ENCODE measurements around the gene FAF1.

The FAF1 gene

DNA sequence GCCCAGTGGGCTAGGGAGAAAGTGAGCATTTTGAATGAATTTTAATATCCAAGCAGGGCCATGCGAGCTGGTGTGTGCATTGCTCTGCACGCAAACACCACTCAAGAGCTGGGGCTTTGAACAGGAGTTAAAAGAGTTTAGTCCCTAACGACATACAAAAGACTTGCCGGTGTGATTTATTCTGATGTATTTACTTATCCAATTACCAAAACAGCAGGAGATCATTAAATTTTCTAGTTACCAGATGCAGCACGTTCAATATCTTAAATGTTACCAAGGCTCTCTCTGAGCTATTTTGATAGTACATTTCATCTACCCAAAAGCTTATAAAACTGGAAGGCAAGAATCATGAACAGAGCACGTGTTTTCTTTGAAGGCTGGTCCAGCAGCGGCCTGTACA is 506.8 kb downstream of the FAF1 start:
- Histone ChIP-seq H3K9me3 (ENCODE audit: control insufficient read depth, low read length) (no peaks in the 10 kb centered on the region), H3K79me2 (no peaks in the 10 kb centered on the region), H3K4me1 (no peaks in the 10 kb centered on the region), H3K9ac (no peak overlapping the region), H3K4me2 (ENCODE audit: low read length) (no peak overlapping the region), H3K27ac (no peak overlapping the region), H2AFZ (no peak overlapping the region), H3K4me3 (ENCODE audit: low read depth, low read length) (no peak overlapping the region), H3K36me3 (ENCODE audit: control insufficient read depth, insufficient read depth, low read length) (no peaks in the 10 kb centered on the region), H3K27me3 (ENCODE audit: control insufficient read depth, insufficient read depth, low read length) (no peaks in the 10 kb centered on the region)
- TF ChIP-seq, protein P1, sequence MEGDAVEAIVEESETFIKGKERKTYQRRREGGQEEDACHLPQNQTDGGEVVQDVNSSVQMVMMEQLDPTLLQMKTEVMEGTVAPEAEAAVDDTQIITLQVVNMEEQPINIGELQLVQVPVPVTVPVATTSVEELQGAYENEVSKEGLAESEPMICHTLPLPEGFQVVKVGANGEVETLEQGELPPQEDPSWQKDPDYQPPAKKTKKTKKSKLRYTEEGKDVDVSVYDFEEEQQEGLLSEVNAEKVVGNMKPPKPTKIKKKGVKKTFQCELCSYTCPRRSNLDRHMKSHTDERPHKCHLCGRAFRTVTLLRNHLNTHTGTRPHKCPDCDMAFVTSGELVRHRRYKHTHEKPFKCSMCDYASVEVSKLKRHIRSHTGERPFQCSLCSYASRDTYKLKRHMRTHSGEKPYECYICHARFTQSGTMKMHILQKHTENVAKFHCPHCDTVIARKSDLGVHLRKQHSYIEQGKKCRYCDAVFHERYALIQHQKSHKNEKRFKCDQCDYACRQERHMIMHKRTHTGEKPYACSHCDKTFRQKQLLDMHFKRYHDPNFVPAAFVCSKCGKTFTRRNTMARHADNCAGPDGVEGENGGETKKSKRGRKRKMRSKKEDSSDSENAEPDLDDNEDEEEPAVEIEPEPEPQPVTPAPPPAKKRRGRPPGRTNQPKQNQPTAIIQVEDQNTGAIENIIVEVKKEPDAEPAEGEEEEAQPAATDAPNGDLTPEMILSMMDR (IDR thresholded peaks at IDR 0.05) = no peak

DNA sequence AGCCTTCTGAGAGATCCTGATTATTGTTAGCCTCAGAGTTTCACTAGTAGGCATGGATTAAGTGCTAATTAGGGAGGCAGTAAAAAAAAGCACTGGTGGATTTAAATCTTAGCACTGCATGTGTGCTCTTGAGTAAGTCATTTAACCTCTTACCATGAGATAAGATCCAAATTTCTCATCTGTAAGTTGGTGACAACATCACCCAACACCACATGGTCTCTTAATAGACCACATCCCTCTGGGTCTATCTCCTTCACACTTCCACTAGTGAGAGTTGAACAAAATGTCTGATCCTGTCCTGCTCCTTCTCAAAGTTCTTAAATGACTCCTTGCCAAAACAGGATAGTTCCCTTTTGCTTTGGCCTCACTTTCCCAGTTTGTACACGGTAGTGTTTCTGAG is 507.4 kb downstream of the FAF1 start:
- no peaks in the 10 kb centered on the region for H3K79me2 ChIP-seq
- no peaks in the 10 kb centered on the region for H3K27me3 ChIP-seq (ENCODE audit: control insufficient read depth, insufficient read depth, low read length)
- H2AFZ ChIP-seq = no peak overlapping the region
- H3K36me3 ChIP-seq (ENCODE audit: control insufficient read depth, insufficient read depth, low read length) = no peaks in the 10 kb centered on the region
- TF ChIP-seq, protein P1 (IDR thresholded peaks at IDR 0.05) = no peak
- H3K4me2 ChIP-seq (ENCODE audit: low read length) = no peak overlapping the region
- no peak overlapping the region for H3K27ac ChIP-seq
- no peak overlapping the region for H3K9ac ChIP-seq
- H3K9me3 ChIP-seq (ENCODE audit: control insufficient read depth, low read length) = no peaks in the 10 kb centered on the region
- no peak overlapping the region for H3K4me3 ChIP-seq (ENCODE audit: low read depth, low read length)
- H3K4me1 ChIP-seq = no peaks in the 10 kb centered on the region

DNA sequence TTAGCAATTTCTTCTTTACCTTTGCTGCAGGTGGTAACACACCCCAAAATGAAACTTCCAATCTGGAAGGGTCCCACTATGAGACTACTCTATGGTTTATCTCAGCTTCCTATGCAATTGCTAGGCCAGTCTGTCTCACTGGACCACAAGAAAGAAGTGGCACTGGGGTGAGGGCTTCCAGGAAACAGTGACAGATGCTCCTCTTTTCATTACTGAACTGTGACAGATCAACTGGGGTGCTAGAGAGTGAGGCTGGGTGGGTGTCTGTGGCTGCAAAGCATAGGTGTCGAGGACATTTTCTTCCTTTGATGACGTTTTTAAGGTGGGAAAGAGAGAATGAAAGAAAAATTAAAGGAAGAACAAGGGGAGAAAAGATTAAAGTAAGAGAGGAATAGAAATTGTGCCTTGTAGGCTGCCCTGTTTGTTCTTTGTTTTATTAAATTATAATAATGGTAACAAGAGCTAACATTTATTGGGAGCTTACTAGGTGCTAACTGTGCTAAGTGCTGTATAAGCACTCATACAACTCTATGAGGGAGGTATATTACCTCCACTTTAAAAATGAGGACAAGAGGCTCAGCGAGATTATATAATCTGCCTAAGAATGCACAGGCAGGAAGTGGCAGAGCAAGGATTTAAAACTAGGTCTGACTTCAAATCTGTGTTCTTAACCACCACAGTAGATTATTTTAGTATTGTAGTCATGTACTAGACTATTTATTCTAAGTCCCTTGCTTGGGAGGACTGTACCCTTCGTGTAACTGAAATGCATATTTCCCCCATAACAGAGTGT is 509.0 kb downstream of the FAF1 start:
- TF ChIP-seq, protein P1 (IDR thresholded peaks at IDR 0.05) = no peak
- no peaks in the 10 kb centered on the region for H3K36me3 ChIP-seq (ENCODE audit: control insufficient read depth, insufficient read depth, low read length)
- no peak overlapping the region for H3K4me2 ChIP-seq (ENCODE audit: low read length)
- H3K27me3 ChIP-seq (ENCODE audit: control insufficient read depth, insufficient read depth, low read length) = no peaks in the 10 kb centered on the region
- H3K9ac ChIP-seq = no peak overlapping the region
- H3K9me3 ChIP-seq (ENCODE audit: control insufficient read depth, low read length) = no peaks in the 10 kb centered on the region
- no peak overlapping the region for H3K4me3 ChIP-seq (ENCODE audit: low read depth, low read length)
- H3K27ac ChIP-seq = no peak overlapping the region
- H3K79me2 ChIP-seq = no peaks in the 10 kb centered on the region
- no peaks in the 10 kb centered on the region for H3K4me1 ChIP-seq
- H2AFZ ChIP-seq = no peak overlapping the region

DNA sequence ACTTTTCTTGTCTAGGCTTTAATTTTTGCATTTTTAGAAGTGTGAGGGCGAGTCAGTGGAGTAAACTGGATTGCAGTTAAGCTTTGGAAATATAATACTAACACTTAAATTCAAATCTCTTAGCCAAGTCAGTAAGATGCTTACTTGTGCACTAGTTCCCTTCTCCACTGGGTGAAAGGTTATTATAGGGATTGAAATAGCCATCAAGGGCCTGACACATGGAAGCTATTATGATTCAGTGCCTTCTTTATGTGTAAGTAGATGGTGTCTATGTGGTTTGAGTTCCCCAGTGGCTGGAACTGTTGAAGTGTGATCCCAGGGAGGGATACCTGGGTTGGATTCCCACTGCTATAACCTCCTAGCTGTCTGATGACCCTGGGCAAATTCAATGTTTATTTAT is 512.1 kb downstream of the FAF1 start:
- H2AFZ ChIP-seq = no peak overlapping the region
- no peak overlapping the region for H3K4me2 ChIP-seq (ENCODE audit: low read length)
- H3K4me3 ChIP-seq (ENCODE audit: low read depth, low read length) = no peak overlapping the region
- no peaks in the 10 kb centered on the region for H3K27me3 ChIP-seq (ENCODE audit: control insufficient read depth, insufficient read depth, low read length)
- H3K9ac ChIP-seq = no peak overlapping the region
- no peak overlapping the region for H3K27ac ChIP-seq
- no peaks in the 10 kb centered on the region for H3K36me3 ChIP-seq (ENCODE audit: control insufficient read depth, insufficient read depth, low read length)
- no peaks in the 10 kb centered on the region for H3K9me3 ChIP-seq (ENCODE audit: control insufficient read depth, low read length)
- TF ChIP-seq, protein P1 (IDR thresholded peaks at IDR 0.05) = no peak
- no peaks in the 10 kb centered on the region for H3K4me1 ChIP-seq
- H3K79me2 ChIP-seq = no peaks in the 10 kb centered on the region

DNA sequence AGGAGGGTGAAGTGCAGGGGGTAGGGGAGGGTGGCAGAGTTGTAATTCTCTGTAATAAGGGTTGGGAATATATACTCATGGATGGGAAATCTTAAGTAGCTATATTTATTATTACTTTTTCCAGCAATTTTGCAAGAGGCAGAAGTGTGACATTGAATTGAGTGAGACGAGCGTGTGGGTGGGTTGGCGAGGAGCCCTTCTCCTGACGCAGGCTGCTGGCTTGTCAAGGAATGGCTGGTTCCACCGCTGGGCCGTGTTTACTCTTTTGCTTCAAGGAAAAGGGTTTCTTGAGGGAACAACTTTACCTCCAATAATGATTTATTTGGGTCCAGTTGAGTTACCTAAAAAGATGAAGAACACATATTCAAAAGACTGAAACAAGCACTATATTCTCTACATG is 518.9 kb downstream of the FAF1 start:
- Histone ChIP-seq H3K79me2 (no peaks in the 10 kb centered on the region), H3K9ac (no peak overlapping the region), H3K4me1 (no peaks in the 10 kb centered on the region), H3K4me2 (ENCODE audit: low read length) (no peak overlapping the region), H3K9me3 (ENCODE audit: control insufficient read depth, low read length) (no peaks in the 10 kb centered on the region), H2AFZ (no peak overlapping the region), H3K36me3 (ENCODE audit: control insufficient read depth, insufficient read depth, low read length) (no peaks in the 10 kb centered on the region), H3K27me3 (ENCODE audit: control insufficient read depth, insufficient read depth, low read length) (no peaks in the 10 kb centered on the region), H3K4me3 (ENCODE audit: low read depth, low read length) (no peak overlapping the region), H3K27ac (no peak overlapping the region)
- TF ChIP-seq, protein P1 (IDR thresholded peaks at IDR 0.05) = no peak

Data from parathyroid adenoma (tissue), 2 donors.